CD8-positive, alpha-beta memory T cell (primary cell): ENCODE data around the gene DMAP1. TPM values are rescaled to one million over a fixed set of nuclear protein-coding genes. Genes with fewer than 3 reads are reported as not detected.
A peak's percentile ranks its signal among the peaks of the same experiment; 100 is the strongest.

Source experiments
- CTCF ChIA-PET: fragments of 350-600 bp; sonication (Branson Sonifier 250); formaldehyde crosslinking; loops from one replicate; lab custom pipeline; 2021; ENCODE audit warnings: antibody characterized with exemption; lab: Charles Lee
- POLR2A ChIA-PET: fragments of 350-600 bp; sonication (Branson Sonifier 250); formaldehyde crosslinking; loops from one replicate; lab custom pipeline; 2021; ENCODE audit warnings: antibody characterized with exemption; lab: Charles Lee
- DNase-seq, 5 donors: peaks; one replicate each; pipeline versions ENCODE4 v3.0.0 to v3.0.0-alpha.2; 2020 to 2022; ENCODE audit warnings: mixed read lengths in 1 of 5
- H3K27ac ChIP-seq: one replicate; pipeline ENCODE4 v1.7.0; 2013; ENCODE audit warnings: low read depth, mild to moderate bottlenecking, low read length, moderate library complexity
- H3K27me3 ChIP-seq: 2 replicates; pipeline ENCODE4 v1.7.0; 2013; ENCODE audit warnings: low read length, mild to moderate bottlenecking; ENCODE audit not compliant: insufficient read depth, poor library complexity, severe bottlenecking
- H3K36me3 ChIP-seq: 2 replicates; pipeline ENCODE4 v1.7.0; 2013; ENCODE audit warnings: mild to moderate bottlenecking, low read length, moderate library complexity; ENCODE audit not compliant: insufficient read depth
- H3K4me1 ChIP-seq: 2 replicates; pipeline ENCODE4 v1.7.0; 2013; ENCODE audit warnings: mild to moderate bottlenecking, low read length, moderate library complexity; ENCODE audit not compliant: insufficient read depth
- H3K4me3 ChIP-seq: 2 replicates; pipeline ENCODE4 v1.7.0; 2013; ENCODE audit warnings: mild to moderate bottlenecking, low read length
- H3K9me3 ChIP-seq: 2 replicates; pipeline ENCODE4 v1.7.0; 2013; ENCODE audit warnings: mild to moderate bottlenecking, low read length
- H3K27ac Mint-ChIP-seq, 8 donors: one replicate each; pipeline ENCODE4 v1.8.0; 2020 to 2021; ENCODE audit warnings: mixed read lengths in 8 of 8, mild to moderate bottlenecking in 6 of 8, inconsistent platforms in 3 of 8, moderate library complexity in 3 of 8
- H3K27me3 Mint-ChIP-seq, 2 donors: one replicate each; pipeline ENCODE4 v1.8.0; 2020 to 2021; ENCODE audit warnings: mixed read lengths in 2 of 2, mild to moderate bottlenecking in 1 of 2, moderate library complexity in 1 of 2
- H3K36me3 Mint-ChIP-seq, 3 donors: one replicate each; pipeline ENCODE4 v1.8.0; 2020 to 2021; ENCODE audit warnings: mixed read lengths in 3 of 3, inconsistent platforms in 1 of 3, mild to moderate bottlenecking in 1 of 3
- H3K4me1 Mint-ChIP-seq, 3 donors: one replicate each; pipeline ENCODE4 v1.8.0; 2020 to 2021; ENCODE audit warnings: mixed read lengths in 3 of 3, inconsistent platforms in 1 of 3, mild to moderate bottlenecking in 1 of 3
- H3K4me3 Mint-ChIP-seq, 7 donors: one replicate each; pipeline ENCODE4 v1.8.0; 2020 to 2021; ENCODE audit warnings: mixed read lengths in 7 of 7, mild to moderate bottlenecking in 6 of 7, moderate library complexity in 4 of 7, inconsistent platforms in 2 of 7
- H3K9me3 Mint-ChIP-seq, 5 donors: one replicate each; pipeline ENCODE4 v1.8.0; 2020 to 2022; ENCODE audit warnings: mixed read lengths in 5 of 5, mild to moderate bottlenecking in 3 of 5, moderate library complexity in 2 of 5, inconsistent platforms in 1 of 5
- polyA plus RNA-seq: library from polyadenylated mRNA; unstranded; fragments of 300-500 nt; fragmentation: Illumina TruSeq; gene quantifications from one replicate; pipeline ENCODE4 v1.2.3, GENCODE V29; 2021
- total RNA-seq, 2 experiments: library from RNA; stranded (reverse); gene quantifications; one replicate each; pipeline ENCODE4 v1.2.3, GENCODE V29; 2021

The DMAP1 gene
- total and polyA plus RNA-seq, 3 experiments from 2014 or later = 35.0 to 45.5 (median 36.1) TPM

DNA sequence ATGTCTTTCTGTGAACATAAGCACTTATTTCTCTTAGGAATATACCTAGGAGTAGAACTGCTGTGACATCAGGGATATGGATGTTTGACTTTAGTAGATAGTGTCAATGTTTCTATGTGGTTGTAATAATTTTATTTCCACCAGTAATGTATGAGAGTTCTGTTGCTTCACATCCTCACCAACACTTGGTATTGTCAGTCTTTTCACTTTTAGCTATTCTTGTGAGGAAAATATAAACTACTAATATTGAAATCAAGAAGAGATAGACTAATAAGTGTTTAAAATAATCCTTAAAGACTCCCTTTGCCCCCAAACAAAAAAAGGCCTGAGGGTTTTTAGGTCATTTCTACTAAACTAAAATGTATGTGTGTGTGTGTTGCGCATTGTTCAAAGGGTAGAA lies 2.7 kb upstream of the DMAP1 start:
- H3K27ac ChIP-seq = no peak overlapping the region
- no peaks in the 10 kb centered on the region for H3K36me3 ChIP-seq

GRCh38 chr1:44212355-44213221 lies 683 bp upstream of the DMAP1 start:
- Histone ChIP-seq H3K4me3 (peak overlapping the region; percentile 89), H3K36me3 (peaks cover 4% of the 10 kb centered on the region), H3K27me3 (no peaks in the 10 kb centered on the region), H3K27ac (peak overlapping the region; percentile 69), H3K4me1 (peaks cover 20% of the 10 kb centered on the region), H3K9me3 (no peaks in the 10 kb centered on the region)
- H3K27ac Mint-ChIP-seq = peak overlapping the region; percentile 84 to 98 (median 94)
- peaks cover 40 to 57% (median 55%) of the 10 kb centered on the region in 3 donors for H3K4me1 Mint-ChIP-seq
- H3K4me3 Mint-ChIP-seq = peak overlapping the region; percentile 81 to 98 (median 95)
- peaks cover 0 to 38% (median 4%) of the 10 kb centered on the region in 3 donors for H3K36me3 Mint-ChIP-seq
- ChIA-PET POLR2A (interaction anchor here (0.6 to 1.5 kb wide), 5 partner anchors 17 to 562 kb away, joined by 3 read pairs; no protein-coding TSS in a partner anchor), CTCF (interaction anchor here (0.8 to 1.0 kb wide), 4 partner anchors 105 to 562 kb away, joined by 3 to 4 read pairs (median 3); partner anchors contain the start of gene KDM4A)
- H3K9me3 Mint-ChIP-seq = no peaks in the 10 kb centered on the region
- peaks cover 0 to 1% of the 10 kb centered on the region in 2 donors for H3K27me3 Mint-ChIP-seq
- DNase-seq = peak in 4 of 5 donors; percentile 16 to 59 (median 25)

More for the DNA sequence above, 2.7 kb upstream of the DMAP1 start:
- Mint-ChIP-seq H3K4me3 (peak overlapping the region in 1 of 7 donors; percentile 40), H3K27ac (no peak overlapping the region), H3K36me3 (peaks cover 0 to 19% (median 4%) of the 10 kb centered on the region in 3 donors), H3K27me3 (peaks cover 2 to 4% of the 10 kb centered on the region in 2 donors), H3K4me1 (peaks cover 33 to 40% (median 38%) of the 10 kb centered on the region in 3 donors), H3K9me3 (no peaks in the 10 kb centered on the region)
- DNase-seq = no peak
- H3K4me1 ChIP-seq = peaks cover 20% of the 10 kb centered on the region
- no peak overlapping the region for H3K4me3 ChIP-seq
- CTCF ChIA-PET = no interaction called here
- POLR2A ChIA-PET = no interaction called here
- no peaks in the 10 kb centered on the region for H3K27me3 ChIP-seq
- no peaks in the 10 kb centered on the region for H3K9me3 ChIP-seq

DNA sequence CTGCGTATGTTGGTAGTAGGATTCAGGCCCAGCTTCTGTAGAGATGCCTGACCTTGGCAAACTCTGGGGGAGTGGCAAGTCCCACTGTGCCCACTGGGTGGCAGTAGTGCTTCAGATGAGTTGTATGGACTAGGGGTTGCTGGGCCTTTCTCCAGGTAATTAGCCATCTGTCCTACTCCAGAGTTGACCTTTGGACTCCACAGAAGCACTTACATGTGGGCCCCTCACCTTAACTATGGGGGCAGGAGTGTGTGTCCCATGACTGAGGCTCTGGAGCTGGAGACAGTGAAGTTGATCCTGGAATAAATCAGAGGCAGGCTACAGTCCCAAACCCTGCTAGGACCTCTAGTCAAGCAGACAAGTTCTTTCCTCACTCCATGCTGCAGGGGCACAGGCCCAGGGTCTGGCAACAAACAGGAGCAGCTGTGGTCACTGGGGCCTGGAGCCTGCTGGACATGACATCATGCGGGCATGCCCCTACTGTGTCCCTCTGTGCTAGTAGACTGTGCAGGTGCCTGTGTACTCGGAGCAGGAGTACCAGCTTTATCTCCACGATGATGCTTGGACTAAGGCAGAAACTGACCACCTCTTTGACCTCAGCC lies 4.6 kb downstream of the DMAP1 start:
- Histone ChIP-seq H3K4me1 (peaks cover 11% of the 10 kb centered on the region), H3K27ac (no peak overlapping the region), H3K4me3 (no peak overlapping the region), H3K9me3 (no peaks in the 10 kb centered on the region), H3K27me3 (no peaks in the 10 kb centered on the region), H3K36me3 (peaks cover 32% of the 10 kb centered on the region)
- DNase-seq = peak; percentile 38 to 72 (median 51)
- Mint-ChIP-seq H3K4me3 (peak overlapping the region in 1 of 7 donors; percentile 51), H3K27ac (peak overlapping the region in 5 of 8 donors; percentile 22 to 87 (median 73)), H3K4me1 (peaks cover 31 to 48% (median 46%) of the 10 kb centered on the region in 3 donors), H3K9me3 (no peaks in the 10 kb centered on the region), H3K36me3 (peaks cover 0 to 86% (median 10%) of the 10 kb centered on the region in 3 donors), H3K27me3 (no peaks in the 10 kb centered on the region)
- ChIA-PET CTCF (interaction anchor here (0.7 to 1.5 kb wide), 14 partner anchors 9 to 442 kb away, joined by 3 to 9 read pairs (median 4); no protein-coding TSS in a partner anchor), POLR2A (interaction anchor here (0.6 kb wide), 1 partner anchor 9 kb away, joined by 3 read pairs; no protein-coding TSS in a partner anchor)

DNA sequence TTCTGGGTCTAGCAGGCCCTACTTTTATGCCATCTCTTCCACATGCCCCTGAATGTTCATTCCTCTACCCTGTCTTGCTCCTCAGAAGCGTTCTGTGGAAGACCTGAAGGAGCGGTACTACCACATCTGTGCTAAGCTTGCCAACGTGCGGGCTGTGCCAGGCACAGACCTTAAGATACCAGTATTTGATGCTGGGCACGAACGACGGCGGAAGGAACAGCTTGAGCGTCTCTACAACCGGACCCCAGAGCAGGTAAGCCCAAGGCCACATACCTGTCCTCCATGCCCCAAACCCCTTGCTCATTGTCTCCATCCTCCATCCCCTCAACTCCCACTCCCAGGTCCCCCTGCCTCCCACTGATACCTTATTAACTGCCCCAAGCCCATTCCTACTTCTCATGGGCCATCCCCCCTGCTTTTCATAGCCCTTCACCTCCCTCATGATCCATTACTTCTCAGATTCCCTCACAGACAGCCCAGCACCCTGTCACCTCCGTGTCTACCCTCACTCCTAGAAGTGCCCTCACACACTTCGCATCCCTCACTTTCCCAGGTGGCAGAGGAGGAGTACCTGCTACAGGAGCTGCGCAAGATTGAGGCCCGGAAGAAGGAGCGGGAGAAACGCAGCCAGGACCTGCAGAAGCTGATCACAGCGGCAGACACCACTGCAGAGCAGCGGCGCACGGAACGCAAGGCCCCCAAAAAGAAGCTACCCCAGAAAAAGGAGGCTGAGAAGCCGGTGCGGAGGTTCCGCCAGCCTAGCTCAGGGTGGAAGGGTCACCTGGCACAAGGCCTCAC lies 5.4 kb downstream of the DMAP1 start:
- Mint-ChIP-seq H3K4me3 (peak overlapping the region in 1 of 7 donors; percentile 9), H3K27me3 (no peaks in the 10 kb centered on the region), H3K4me1 (peaks cover 28 to 47% (median 38%) of the 10 kb centered on the region in 3 donors), H3K9me3 (no peaks in the 10 kb centered on the region), H3K36me3 (peaks cover 0 to 81% (median 10%) of the 10 kb centered on the region in 3 donors), H3K27ac (peak overlapping the region in 1 of 8 donors; percentile 48)
- CTCF ChIA-PET = interaction anchor here (0.7 to 1.5 kb wide), 6 partner anchors 8 to 441 kb away, joined by 3 to 9 read pairs (median 3); no protein-coding TSS in a partner anchor
- no peak overlapping the region for H3K27ac ChIP-seq
- H3K4me3 ChIP-seq = no peak overlapping the region
- H3K27me3 ChIP-seq = no peaks in the 10 kb centered on the region
- peaks cover 9% of the 10 kb centered on the region for H3K4me1 ChIP-seq
- POLR2A ChIA-PET = no interaction called here
- H3K36me3 ChIP-seq = peaks cover 32% of the 10 kb centered on the region
- H3K9me3 ChIP-seq = no peaks in the 10 kb centered on the region
- DNase-seq = no peak

DNA sequence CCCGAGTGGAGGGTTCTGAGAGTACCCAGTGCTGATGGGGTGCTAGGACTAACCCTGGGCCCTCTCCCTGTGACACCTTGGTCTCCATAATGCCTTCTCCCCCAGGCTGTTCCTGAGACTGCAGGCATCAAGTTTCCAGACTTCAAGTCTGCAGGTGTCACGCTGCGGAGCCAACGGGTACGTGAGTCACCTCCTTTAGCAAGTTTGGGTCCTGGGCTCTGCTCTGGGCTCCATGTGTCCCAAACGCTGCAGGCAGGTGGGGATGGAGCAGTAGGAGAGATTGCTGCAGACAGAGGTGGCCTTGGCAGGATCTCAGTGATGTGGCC lies 6.0 kb downstream of the DMAP1 start:
- H3K4me3 ChIP-seq = no peak overlapping the region
- no peak for DNase-seq
- peaks cover 3% of the 10 kb centered on the region for H3K4me1 ChIP-seq
- Mint-ChIP-seq H3K4me3 (peak overlapping the region in 1 of 7 donors; percentile 40), H3K27me3 (no peaks in the 10 kb centered on the region), H3K27ac (no peak overlapping the region), H3K9me3 (no peaks in the 10 kb centered on the region), H3K36me3 (peaks cover 0 to 76% (median 10%) of the 10 kb centered on the region in 3 donors), H3K4me1 (peaks cover 23 to 46% (median 32%) of the 10 kb centered on the region in 3 donors)
- no peaks in the 10 kb centered on the region for H3K27me3 ChIP-seq
- peaks cover 32% of the 10 kb centered on the region for H3K36me3 ChIP-seq
- CTCF ChIA-PET = interaction anchor here (0.9 to 1.0 kb wide), 2 partner anchors 99 to 441 kb away, joined by 3 read pairs; no protein-coding TSS in a partner anchor
- POLR2A ChIA-PET = interaction anchor here (0.5 kb wide), 1 partner anchor 412 kb away, joined by 3 read pairs; no protein-coding TSS in a partner anchor
- no peak overlapping the region for H3K27ac ChIP-seq
- no peaks in the 10 kb centered on the region for H3K9me3 ChIP-seq

DNA sequence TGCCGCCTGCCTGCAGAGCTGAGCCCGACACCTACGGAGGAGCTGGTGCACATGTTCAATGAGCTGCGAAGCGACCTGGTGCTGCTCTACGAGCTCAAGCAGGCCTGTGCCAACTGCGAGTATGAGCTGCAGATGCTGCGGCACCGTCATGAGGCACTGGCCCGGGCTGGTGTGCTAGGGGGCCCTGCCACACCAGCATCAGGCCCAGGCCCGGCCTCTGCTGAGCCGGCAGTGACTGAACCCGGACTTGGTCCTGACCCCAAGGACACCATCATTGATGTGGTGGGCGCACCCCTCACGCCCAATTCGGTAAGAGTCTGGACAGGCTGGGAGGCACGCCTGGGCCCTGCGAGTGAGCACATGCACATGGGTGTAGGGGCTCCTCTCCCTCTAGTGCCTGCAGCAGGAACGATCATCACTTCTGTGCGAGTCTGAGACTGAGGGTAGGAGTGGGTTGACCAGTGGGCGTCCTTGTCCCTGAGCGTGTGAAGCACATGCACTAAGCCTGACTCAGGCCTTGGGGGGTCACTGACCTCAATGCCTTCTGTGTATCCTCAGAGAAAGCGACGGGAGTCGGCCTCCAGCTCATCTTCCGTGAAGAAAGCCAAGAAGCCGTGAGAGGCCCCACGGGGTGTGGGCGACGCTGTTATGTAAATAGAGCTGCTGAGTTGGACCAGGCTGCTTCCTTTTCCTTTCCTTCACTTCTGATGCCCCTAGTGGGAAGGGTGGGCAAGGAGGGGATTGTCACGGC lies 6.9 kb downstream of the DMAP1 start:
- Histone ChIP-seq H3K4me3 (no peak overlapping the region), H3K27me3 (no peaks in the 10 kb centered on the region), H3K27ac (no peak overlapping the region), H3K36me3 (peaks cover 32% of the 10 kb centered on the region), H3K9me3 (no peaks in the 10 kb centered on the region), H3K4me1 (no peaks in the 10 kb centered on the region)
- Mint-ChIP-seq H3K36me3 (peaks cover 0 to 71% (median 7%) of the 10 kb centered on the region in 3 donors), H3K9me3 (no peaks in the 10 kb centered on the region), H3K27me3 (no peaks in the 10 kb centered on the region), H3K27ac (no peak overlapping the region), H3K4me3 (no peak overlapping the region), H3K4me1 (peaks cover 15 to 37% (median 23%) of the 10 kb centered on the region in 3 donors)
- ChIA-PET CTCF (no interaction called here), POLR2A (no interaction called here)
- DNase-seq = no peak

GRCh38 chr1:44220755-44221154 lies 7.5 kb downstream of the DMAP1 start:
- H3K9me3 ChIP-seq = no peaks in the 10 kb centered on the region
- CTCF ChIA-PET = no interaction called here

More at GRCh38 chr1:44220755-44221154, 7.5 kb downstream of the DMAP1 start:
- Histone ChIP-seq H3K36me3 (peaks cover 32% of the 10 kb centered on the region), H3K4me3 (no peak overlapping the region), H3K4me1 (no peaks in the 10 kb centered on the region), H3K27ac (no peak overlapping the region), H3K27me3 (no peaks in the 10 kb centered on the region)
- Mint-ChIP-seq H3K9me3 (no peaks in the 10 kb centered on the region), H3K27me3 (no peaks in the 10 kb centered on the region), H3K4me1 (peaks cover 13 to 32% (median 17%) of the 10 kb centered on the region in 3 donors), H3K36me3 (peaks cover 0 to 65% (median 5%) of the 10 kb centered on the region in 3 donors), H3K27ac (no peak overlapping the region), H3K4me3 (no peak overlapping the region)
- POLR2A ChIA-PET = no interaction called here
- DNase-seq = no peak
